ENCODE results near the gene B4GAT1.

GRCh38 chr11:66322732-66323427 lies 24.5 kb downstream of the B4GAT1 start:
- TF ChIP-seq CTCF (conservative IDR thresholded peaks at IDR 0.05; ENCODE audit: low read depth, low read length) (no peak), EZH2 (IDR thresholded peaks at IDR 0.05; ENCODE audit: borderline replicate concordance, low read depth, low read length, poor library complexity, severe bottlenecking) (no peak)

Measured in A673 (cell line).